NB4 (cell line): ENCODE measurements around the gene POU2F1.
"Not testable (repeated sequence)": the region's sequence is repeated elsewhere in the genome, so short reads cannot be mapped to it uniquely, and the experiment has no call there.

ENCODE experiments used
- DNase-seq: peaks from one replicate; pipeline ENCODE4 v3.0.0; 2010; ENCODE audit warnings: low read depth
- H3K4me3 ChIP-seq: one replicate; pipeline ENCODE4 v1.5.1; 2011; ENCODE audit warnings: mild to moderate bottlenecking, low read depth, low read length, moderate library complexity
- MYC ChIP-seq: IDR thresholded peaks from 2 replicates; pipeline ENCODE4 v1.6.1; 2011; ENCODE audit warnings: low read depth, low read length
- POLR2A ChIP-seq: IDR thresholded peaks from 2 replicates; pipeline ENCODE4 v1.6.1; 2011; ENCODE audit warnings: mild to moderate bottlenecking; ENCODE audit not compliant: insufficient read length; ENCODE audit errors: extremely low read depth
- TF ChIP-seq, protein P1 (sequence below): IDR thresholded peaks from one replicate; pipeline ENCODE4 v1.5.1; 2012; ENCODE audit warnings: low read depth, low read length
- TF ChIP-seq, protein P2 (sequence below): IDR thresholded peaks from 2 replicates; pipeline ENCODE4 v1.6.1; 2011; ENCODE audit warnings: low read depth, low read length

The POU2F1 gene

DNA sequence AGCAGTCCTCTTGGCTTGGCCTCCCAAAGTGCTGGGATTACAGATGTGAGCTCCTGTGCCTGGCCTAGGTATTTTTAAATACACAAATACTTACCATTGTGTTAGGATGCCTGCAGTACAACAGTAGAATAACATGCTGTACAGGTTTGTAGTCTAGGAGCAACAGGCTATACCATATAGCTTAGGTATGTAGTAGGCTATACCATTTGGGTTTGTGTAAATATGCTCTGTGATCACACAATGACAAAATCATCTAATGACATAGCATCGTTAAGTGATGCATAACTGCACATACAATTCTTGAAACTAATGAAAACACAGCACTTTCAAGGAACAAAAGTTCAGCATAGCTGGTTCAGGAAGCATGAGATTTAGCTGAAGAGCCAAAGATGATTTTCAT lies 12.7 kb downstream of the POU2F1 start:
- H3K4me3 ChIP-seq = no peak overlapping the region
- TF ChIP-seq, protein P1, sequence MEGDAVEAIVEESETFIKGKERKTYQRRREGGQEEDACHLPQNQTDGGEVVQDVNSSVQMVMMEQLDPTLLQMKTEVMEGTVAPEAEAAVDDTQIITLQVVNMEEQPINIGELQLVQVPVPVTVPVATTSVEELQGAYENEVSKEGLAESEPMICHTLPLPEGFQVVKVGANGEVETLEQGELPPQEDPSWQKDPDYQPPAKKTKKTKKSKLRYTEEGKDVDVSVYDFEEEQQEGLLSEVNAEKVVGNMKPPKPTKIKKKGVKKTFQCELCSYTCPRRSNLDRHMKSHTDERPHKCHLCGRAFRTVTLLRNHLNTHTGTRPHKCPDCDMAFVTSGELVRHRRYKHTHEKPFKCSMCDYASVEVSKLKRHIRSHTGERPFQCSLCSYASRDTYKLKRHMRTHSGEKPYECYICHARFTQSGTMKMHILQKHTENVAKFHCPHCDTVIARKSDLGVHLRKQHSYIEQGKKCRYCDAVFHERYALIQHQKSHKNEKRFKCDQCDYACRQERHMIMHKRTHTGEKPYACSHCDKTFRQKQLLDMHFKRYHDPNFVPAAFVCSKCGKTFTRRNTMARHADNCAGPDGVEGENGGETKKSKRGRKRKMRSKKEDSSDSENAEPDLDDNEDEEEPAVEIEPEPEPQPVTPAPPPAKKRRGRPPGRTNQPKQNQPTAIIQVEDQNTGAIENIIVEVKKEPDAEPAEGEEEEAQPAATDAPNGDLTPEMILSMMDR = no peak
- TF ChIP-seq, protein P2, sequence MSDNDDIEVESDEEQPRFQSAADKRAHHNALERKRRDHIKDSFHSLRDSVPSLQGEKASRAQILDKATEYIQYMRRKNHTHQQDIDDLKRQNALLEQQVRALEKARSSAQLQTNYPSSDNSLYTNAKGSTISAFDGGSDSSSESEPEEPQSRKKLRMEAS = no peak
- TF ChIP-seq POLR2A (no peak), MYC (no peak)
- no peak for DNase-seq

DNA sequence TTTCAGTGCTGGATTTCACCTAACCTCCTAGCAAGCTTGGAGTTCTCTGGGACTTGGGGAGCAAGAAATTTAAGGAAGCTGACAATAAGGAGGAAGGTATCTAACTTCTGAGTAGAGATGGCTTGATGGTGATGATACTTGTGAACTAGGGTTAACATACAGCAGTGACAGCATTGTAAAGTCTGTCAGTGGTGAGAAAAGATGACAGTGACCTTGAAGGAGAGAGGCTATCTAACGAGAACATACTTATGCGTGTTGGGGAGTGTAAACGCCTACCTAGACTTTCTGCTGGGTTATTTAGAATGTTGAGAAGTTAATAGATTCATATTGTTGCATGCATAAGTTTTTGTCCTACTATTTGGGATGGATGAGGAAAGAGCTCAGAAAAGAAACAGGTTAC lies 16.3 kb downstream of the POU2F1 start:
- TF ChIP-seq POLR2A = no peak
- no peak for TF ChIP-seq MYC
- TF ChIP-seq, protein P1 = no peak
- TF ChIP-seq, protein P2 = no peak
- H3K4me3 ChIP-seq = no peak overlapping the region
- DNase-seq = no peak

DNA sequence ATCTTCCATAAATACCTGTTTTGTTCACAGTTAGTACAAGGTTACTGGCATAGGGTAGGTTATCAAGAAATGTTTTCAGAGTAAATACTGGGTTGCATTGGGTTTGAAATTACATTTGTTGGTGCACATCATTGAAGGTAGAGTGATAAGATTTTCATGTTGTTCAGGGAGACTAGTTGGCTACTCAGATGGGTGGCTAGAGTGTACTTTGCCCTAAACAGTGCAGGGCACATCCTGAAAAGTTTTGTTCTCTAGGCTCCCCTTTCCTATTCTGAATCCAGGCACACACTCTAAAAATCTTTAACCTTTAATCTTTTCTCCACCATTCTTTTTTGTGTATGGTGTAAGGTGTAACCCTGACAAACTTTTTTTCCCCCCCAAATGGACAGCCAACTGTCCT lies 18.0 kb downstream of the POU2F1 start:
- no peak overlapping the region for H3K4me3 ChIP-seq
- DNase-seq = no peak
- TF ChIP-seq POLR2A (no peak), MYC (no peak)
- TF ChIP-seq, protein P1 = no peak
- TF ChIP-seq, protein P2 = no peak

DNA sequence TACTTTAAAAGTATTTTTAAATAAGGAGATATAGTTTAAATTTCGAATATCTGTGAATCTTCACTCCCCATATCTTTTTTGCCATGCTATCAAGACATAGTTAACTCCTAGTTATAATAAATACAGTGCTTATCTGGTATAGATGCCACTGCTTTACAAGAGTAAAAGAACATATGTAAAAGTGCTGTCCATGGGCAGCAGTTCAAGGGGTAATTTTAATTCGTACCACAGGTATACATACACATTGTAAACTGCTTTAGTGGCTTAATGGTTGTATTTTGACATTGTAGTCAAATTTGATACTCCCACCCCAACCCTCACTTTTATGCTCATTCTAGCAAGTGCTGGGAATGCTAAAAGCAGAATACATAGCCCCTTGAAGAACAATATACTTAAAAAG lies 18.6 kb downstream of the POU2F1 start:
- H3K4me3 ChIP-seq = no peak overlapping the region
- no peak for DNase-seq
- no peak for TF ChIP-seq MYC
- TF ChIP-seq, protein P2 = no peak
- TF ChIP-seq, protein P1 = no peak

DNA sequence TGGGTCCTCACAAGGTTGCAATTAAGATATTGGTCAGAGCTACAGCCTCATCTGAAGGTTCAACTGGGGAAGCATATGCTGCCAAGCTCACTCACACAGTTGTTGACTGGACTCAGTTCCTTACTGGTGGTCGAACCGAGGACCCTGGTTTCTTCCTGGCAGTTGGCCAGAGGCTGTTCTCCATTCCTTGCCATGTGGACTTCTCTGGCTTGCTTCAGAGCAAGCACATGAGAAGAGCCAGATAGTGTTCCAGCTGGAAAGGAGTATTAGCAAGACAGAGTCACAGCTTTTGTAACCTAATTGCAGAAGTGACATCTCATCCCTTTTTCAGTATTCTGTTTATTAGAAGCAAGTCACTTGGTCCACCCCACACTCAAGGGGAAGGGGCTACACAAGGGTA lies 23.6 kb downstream of the POU2F1 start:
- no peak for DNase-seq
- TF ChIP-seq, protein P2 = no peak
- TF ChIP-seq MYC = no peak
- TF ChIP-seq, protein P1 = no peak
- H3K4me3 ChIP-seq = no peak overlapping the region

DNA sequence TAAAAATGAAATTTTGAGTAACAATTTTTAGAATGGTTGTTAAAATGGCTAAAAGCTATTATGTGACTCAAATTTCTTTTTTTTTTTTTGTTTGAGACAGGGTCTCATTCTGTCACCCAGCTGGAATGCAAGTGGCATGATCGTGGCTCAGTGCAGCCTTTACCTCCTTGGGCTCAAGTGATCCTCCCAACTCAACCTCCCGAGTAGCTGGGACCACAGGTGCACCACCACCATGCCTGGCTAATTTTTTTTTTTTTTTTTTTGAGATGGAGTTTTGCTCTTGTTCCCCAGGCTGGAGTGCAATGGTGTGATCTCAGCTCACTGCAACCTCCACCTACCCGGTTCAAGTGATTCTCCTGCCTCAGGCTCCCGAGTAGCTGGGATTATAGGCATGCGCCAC lies 24.5 kb downstream of the POU2F1 start:
- DNase-seq, H3K4me3 ChIP-seq: not testable (repeated sequence)

DNA sequence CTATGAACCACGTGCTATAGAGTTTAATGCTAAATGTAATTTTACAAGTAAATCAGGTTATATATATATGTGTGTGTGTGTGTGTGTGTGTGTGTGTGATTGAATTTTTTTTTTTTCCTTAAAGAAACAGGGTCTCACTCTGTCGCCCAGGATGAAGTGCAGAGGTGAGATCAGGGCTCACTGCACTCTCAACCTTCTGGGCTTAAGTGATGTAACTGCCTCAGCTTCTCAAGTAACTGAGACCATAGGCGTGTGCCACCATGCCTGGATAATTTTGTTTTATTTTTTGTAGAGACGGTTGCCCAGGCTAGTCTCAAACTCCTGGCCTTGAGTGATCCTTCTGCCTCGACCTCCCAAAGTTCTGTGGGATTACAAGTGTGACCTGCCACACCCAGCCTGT lies 26.3 kb downstream of the POU2F1 start:
- H3K4me3 ChIP-seq = no peak overlapping the region
- DNase-seq = no peak
- TF ChIP-seq, protein P2 = no peak
- TF ChIP-seq POLR2A (no peak), MYC (no peak)
- TF ChIP-seq, protein P1 = no peak
